IPS-11a (cell line): Measurements from ENCODE around the gene SLC39A11.
"Not testable (repeated sequence)": the region's sequence is repeated elsewhere in the genome, so short reads cannot be mapped to it uniquely, and the experiment has no call there.

Source experiments
- H3K4me3 ChIP-seq: one replicate; pipeline ENCODE4 v1.5.1; 2013; ENCODE audit warnings: low read depth, low read length, control low read depth

Gene SLC39A11

GRCh38 chr17:72726936-72727335 is 365.6 kb downstream of the SLC39A11 start:
- H3K4me3 ChIP-seq, result no peak overlapping the region

GRCh38 chr17:72725433-72726068 is 366.9 kb downstream of the SLC39A11 start:
- H3K4me3 ChIP-seq, result no peak overlapping the region

GRCh38 chr17:72724267-72724666 is 368.2 kb downstream of the SLC39A11 start:
- H3K4me3 ChIP-seq, result no peak overlapping the region

DNA sequence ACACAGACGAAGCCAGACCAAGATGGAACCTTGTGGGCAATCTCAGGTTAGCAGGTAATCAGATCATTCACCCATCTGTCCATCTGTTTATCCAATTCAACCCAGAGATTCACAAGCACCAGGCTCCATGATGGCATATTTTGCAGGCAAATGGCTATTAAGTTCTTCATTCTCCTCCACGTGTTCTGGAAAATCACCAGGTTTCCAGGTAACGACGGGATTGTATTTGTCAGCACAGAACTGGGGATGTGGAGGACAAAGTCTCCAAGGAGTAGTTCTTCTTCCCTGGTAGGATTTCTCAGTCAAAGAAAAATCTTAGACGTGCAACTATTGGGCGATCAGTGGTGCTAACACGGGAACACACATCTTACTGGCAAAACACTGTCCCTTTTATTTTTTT is 368.8 kb downstream of the SLC39A11 start:
- no peak overlapping the region for H3K4me3 ChIP-seq

DNA sequence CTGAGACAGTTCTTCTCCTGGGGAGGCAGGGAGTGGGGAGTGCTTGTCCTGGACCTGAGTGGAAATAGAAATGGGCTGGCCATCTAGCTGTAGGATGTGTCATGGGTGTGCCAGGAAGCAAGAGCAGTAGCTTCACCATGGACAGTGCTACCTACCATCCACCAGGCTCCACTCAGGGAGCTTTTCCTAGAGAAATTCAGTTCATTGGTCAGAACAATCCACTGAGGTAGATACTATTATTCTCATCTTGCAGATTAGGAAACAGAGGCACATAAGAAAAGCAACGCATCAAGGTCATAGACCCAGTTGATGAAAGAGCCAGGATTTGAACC is 372.0 kb downstream of the SLC39A11 start:
- no peak overlapping the region for H3K4me3 ChIP-seq

DNA sequence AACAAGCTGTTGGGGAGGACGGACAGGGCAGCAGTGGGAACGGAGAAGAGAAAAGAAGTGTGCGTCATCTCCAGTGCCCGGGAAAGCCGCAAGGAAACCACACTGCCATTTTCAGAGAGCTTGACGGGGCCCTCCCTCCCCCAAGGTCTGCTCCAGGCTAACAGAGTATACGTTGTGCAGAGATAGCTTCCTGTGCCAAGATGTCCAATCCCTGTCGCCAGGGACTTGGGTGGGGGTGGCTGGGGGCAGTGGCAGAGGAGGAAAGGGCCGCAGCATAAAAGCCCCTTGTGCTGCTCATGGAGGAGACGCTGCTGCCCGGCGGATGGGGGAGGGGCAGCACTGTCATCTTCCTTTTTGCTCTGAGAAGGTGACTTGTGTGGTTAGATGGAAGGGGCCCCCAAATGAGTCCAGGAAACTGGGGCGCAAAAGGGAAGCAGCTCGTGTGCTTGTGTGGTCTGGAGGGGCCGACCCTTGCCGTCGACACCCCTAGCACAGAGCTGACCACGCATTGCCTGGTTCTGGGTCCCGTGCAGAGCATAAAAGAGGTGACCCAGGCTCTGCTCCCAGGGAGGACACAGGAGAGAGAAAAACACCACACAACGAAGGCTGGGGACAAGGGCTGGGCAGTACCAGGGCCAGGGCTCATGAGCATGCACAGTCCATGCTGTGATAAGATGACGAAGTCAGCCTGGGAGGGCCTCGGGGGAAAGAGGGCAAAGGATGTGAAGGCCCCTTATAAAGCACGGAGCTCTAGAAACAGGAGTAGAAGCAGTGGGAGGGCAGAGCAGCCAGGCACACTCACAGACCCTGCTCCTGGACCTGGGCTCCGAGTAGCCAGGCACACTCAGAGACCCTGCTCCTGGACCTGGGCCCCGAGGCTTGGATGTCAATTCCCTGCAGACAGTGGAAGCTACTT is 372.7 kb downstream of the SLC39A11 start:
- H3K4me3 ChIP-seq, result no peak overlapping the region

DNA sequence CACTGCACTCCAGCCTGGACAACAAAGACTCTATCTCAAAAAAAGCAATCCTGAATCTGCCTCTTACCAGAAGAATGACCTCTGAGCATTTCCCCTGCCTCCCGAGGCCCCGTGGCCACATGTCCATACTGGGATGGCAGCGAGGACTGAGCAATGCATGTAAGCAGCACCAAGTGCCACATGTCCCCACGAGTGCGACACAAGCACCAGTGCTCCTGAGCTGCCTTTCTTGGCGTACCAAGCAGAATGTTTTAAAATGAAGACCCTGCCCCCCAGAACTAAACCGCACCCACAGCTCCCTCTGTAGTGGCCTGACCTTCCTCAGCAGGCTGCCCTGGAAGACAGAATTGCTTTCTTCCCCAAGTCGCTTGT is 373.3 kb downstream of the SLC39A11 start:
- H3K4me3 ChIP-seq, result no peak overlapping the region

- H3K4me3 ChIP-seq, result no peak overlapping the region
Measured at GRCh38 chr17:72717676-72718075, 374.8 kb downstream of the SLC39A11 start.

- H3K4me3 ChIP-seq, result no peak overlapping the region
Measured at GRCh38 chr17:72717276-72717675, 375.2 kb downstream of the SLC39A11 start.

DNA sequence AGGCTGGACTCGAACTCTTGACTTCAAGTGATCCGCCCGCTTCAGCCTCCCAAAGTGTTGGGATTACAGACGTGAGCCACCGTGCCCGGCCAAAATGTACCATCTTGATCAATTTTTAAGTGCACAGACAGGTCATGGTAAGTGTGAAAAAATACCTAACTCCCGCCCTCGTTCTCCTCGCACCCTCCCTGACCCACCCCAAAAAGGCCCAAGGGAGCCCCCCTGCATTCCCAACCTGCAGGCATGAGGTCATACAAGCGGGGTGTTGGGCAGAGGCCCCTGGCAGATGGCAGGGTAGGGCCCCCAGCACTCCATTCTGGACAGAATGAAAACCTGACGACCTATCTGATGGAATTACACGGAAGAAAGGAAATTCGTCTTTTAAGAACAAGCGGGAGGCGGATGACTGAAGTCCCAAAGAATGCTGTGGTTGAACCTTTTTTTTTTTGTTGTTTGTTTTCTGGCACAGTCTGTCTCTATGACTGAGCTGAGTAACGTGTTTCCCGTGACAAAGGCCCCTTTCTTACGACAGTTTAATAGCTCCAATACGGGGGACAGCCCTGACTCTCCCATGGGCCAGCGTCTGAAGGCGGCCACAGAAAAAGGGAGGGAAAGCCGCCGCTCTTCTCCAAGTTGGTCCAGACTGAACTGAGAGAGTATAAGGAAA is 376.4 kb downstream of the SLC39A11 start:
- no peak overlapping the region for H3K4me3 ChIP-seq

DNA sequence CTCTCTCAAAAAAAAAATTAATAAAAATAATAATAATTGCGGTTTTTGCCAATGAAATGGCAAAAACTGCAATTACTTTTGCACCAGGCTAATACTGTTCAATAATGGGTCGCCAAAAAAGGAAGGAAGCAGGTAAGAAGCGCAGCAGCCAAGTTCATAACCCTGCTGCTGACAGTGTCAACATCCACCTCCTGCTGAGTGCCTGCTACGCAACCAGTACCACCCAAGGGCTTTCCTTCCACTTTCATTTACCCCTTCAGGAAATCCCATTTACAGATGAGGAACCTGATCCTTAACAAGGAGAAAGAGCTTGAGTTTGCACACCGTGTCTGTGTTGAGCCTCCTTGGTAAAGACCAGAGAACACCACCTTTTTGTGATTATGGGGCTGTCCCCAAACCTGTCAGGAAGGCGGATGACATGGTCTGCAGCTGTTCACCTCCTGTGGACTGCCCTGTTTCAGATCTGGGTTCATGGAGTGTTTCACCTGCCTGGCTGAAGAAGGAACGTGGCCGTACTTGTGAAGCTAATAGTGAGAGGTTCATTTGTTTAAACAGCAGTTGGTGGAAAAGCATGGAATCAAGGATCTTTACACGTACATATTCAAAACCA is 378.0 kb downstream of the SLC39A11 start:
- H3K4me3 ChIP-seq, result no peak overlapping the region

DNA sequence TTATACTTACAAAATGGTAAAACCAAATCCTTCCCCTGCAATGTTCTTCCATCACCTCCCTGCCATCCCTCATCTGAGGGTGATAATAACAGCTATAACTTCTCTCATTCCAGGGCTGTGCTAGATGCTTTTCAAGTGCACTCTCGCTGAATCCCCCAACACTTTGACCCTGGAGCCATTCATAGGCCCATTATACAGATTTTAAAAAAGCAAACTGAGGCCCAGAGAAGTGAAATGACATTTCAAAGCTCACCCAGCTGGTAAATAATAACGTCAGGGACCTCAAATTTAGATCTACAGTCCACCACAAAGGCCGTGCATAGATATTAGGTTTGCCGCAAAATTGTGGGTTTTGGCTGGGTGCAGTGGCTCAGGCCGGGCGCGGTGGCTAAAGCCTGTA is 378.8 kb downstream of the SLC39A11 start:
- H3K4me3 ChIP-seq, result no peak overlapping the region

- H3K4me3 ChIP-seq, result no peak overlapping the region
Measured at GRCh38 chr17:72711521-72712310, 380.8 kb downstream of the SLC39A11 start.

DNA sequence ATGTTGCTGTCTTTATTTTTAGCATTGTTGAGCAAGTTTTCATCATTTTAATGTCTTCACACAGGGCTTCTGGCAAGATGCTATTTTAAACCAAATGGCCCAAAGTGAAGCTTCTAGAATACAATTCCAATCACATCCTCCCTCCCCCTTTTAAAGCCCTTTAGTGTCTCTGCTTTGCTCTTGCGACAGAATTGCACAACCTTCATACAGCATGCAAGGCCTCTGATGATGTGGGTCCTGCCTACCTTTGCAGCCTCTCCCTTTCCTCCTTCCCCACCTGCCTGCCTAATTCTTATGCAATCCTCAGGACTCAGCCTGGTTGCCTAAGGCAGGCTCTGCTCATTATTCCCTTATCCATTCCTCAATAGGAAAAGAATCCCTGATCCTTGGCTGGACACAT is 381.7 kb downstream of the SLC39A11 start:
- no peak overlapping the region for H3K4me3 ChIP-seq

DNA sequence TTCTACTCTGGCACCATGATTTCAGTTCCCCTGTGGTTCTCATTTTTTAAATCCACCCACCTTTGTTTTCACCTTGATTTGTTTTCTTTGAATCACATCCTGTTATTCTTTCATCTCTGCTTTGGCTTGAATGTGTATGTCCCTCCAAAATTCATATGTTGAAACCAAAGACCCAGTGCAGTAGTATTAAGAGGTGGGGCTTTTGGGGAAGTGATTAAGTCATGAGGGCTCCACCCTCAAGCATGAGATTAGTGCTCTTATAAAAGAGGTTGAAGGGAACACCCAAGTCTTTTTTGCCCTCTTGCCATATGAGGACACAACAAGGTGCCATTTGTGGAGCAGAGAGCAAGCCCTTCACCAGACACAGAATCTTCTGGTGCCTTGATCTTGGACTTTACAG is 382.3 kb downstream of the SLC39A11 start:
- H3K4me3 ChIP-seq, result no peak overlapping the region

- H3K4me3 ChIP-seq, result not testable (repeated sequence)
Measured at GRCh38 chr17:72708682-72709081, 383.8 kb downstream of the SLC39A11 start.

- no peak overlapping the region for H3K4me3 ChIP-seq
Measured at GRCh38 chr17:72707881-72708280, 384.6 kb downstream of the SLC39A11 start.

- H3K4me3 ChIP-seq, result no peak overlapping the region
Measured at GRCh38 chr17:72706396-72706981, 386.0 kb downstream of the SLC39A11 start.

GRCh38 chr17:72705905-72706395 is 386.5 kb downstream of the SLC39A11 start:
- H3K4me3 ChIP-seq, result no peak overlapping the region

DNA sequence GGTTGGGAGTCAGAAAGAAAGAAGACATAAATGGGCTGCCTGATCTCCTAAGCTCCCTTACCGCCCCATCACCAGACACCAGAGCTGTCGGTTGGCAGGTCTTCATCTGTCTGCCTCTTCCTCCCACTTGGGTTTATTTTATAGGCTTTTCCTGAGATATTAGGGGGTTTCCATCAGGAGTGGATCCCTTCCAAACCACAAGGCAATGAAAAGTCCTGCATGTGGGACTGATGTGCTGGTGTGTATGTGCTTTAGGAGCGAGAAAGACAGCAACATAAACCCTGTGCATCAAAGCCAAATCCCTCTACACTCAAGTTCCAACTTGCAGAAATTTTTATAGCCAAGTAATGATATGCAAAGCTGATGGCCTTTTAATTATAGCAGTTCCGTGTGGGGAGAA is 389.5 kb downstream of the SLC39A11 start:
- no peak overlapping the region for H3K4me3 ChIP-seq
